ENCODE data around the gene CGB1. TPM values are rescaled to one million over a fixed set of nuclear protein-coding genes. Genes with fewer than 3 reads are reported as not detected.
"Not testable (repeated sequence)": the region's sequence is repeated elsewhere in the genome, so short reads cannot be mapped to it uniquely, and the experiment has no call there.

CGB1 gene
- total RNA-seq (2022) = not detected in 2 replicates
- not detected for Bru-seq, nascent RNA
- BruChase-seq, experiment 1, labeled RNA remaining after a 6-hour chase = not detected
- not detected for BruChase-seq, experiment 2, labeled RNA remaining after a 2-hour chase
- long read RNA-seq = 0 reads

GRCh38 chr19:49036815-49037214, at the start of gene CGB1:
TSS of gene CGB1 (minus strand) at chr19:49036895. CDS start at chr19:49036711, 184 bp downstream.
- H3K4me3 Mint-ChIP-seq (ENCODE audit: low read depth, unreplicated experiment); DNase-seq; intact Hi-C loops (cut with micrococcal nuclease; ENCODE audit: unreplicated experiment); H3K27ac Mint-ChIP-seq (ENCODE audit: unreplicated experiment); H3K9me3 Mint-ChIP-seq (ENCODE audit: low read depth, unreplicated experiment); BruUV-seq (replicated peaks); H3K27me3 Mint-ChIP-seq (ENCODE audit: unreplicated experiment); CTCF ChIA-PET: not testable (repeated sequence)
- Mint-ChIP-seq H3K36me3 (ENCODE audit: insufficient read depth, unreplicated experiment) (peaks cover 22% of the 10 kb centered on the region), H3K4me1 (ENCODE audit: low read depth, unreplicated experiment) (peaks cover 15% of the 10 kb centered on the region)
- TF ChIP-seq CTCF (IDR thresholded peaks at IDR 0.05; ENCODE audit: unreplicated experiment) = peak; percentile 86

GRCh38 chr19:49086296-49086695, 49.6 kb upstream of the CGB1 start:
- CTCF ChIA-PET = interaction anchor here (0.5 to 1.1 kb wide), 3 partner anchors 13 to 113 kb away, joined by 6 to 7 read pairs (median 6); no protein-coding TSS in a partner anchor
- Mint-ChIP-seq H3K4me3 (ENCODE audit: low read depth, unreplicated experiment) (peak overlapping the region; percentile 92), H3K36me3 (ENCODE audit: insufficient read depth, unreplicated experiment) (peaks cover 68% of the 10 kb centered on the region), H3K27me3 (ENCODE audit: unreplicated experiment) (no peaks in the 10 kb centered on the region), H3K9me3 (ENCODE audit: low read depth, unreplicated experiment) (no peaks in the 10 kb centered on the region), H3K27ac (ENCODE audit: unreplicated experiment) (peak overlapping the region; percentile 93), H3K4me1 (ENCODE audit: low read depth, unreplicated experiment) (peaks cover 30% of the 10 kb centered on the region)
- no peak for TF ChIP-seq CTCF (IDR thresholded peaks at IDR 0.05; ENCODE audit: unreplicated experiment)
- no TSS peak for BruUV-seq (replicated peaks)
- intact Hi-C loops (cut with micrococcal nuclease; ENCODE audit: unreplicated experiment) = no loop called here
- no peak for DNase-seq

GRCh38 chr19:49085868-49086232, 49.2 kb upstream of the CGB1 start:
- Mint-ChIP-seq H3K36me3 (ENCODE audit: insufficient read depth, unreplicated experiment) (peaks cover 63% of the 10 kb centered on the region), H3K27me3 (ENCODE audit: unreplicated experiment) (no peaks in the 10 kb centered on the region), H3K9me3 (ENCODE audit: low read depth, unreplicated experiment) (no peaks in the 10 kb centered on the region), H3K4me1 (ENCODE audit: low read depth, unreplicated experiment) (peaks cover 30% of the 10 kb centered on the region), H3K4me3 (ENCODE audit: low read depth, unreplicated experiment) (peak overlapping the region; percentile 92), H3K27ac (ENCODE audit: unreplicated experiment) (peak overlapping the region; percentile 93)
- CTCF ChIA-PET = interaction anchor here (0.5 kb wide), 1 partner anchor 107 kb away, joined by 6 read pairs; no protein-coding TSS in a partner anchor
- DNase-seq = no peak
- BruUV-seq (replicated peaks) = no TSS peak
- TF ChIP-seq CTCF (IDR thresholded peaks at IDR 0.05; ENCODE audit: unreplicated experiment) = no peak
- intact Hi-C loops (cut with micrococcal nuclease; ENCODE audit: unreplicated experiment) = no loop called here

GRCh38 chr19:49085020-49085867, 48.5 kb upstream of the CGB1 start, which contains the start of gene SNRNP70:
TSS of gene SNRNP70 (plus strand) at chr19:49085451. CDS start at chr19:49086415, 964 bp downstream.
- peak within 1 kb of the TSS; percentile 92 for H3K4me3 Mint-ChIP-seq (ENCODE audit: low read depth, unreplicated experiment)
- peak; percentile 100 for DNase-seq
- CTCF ChIA-PET = no interaction called here
- H3K27me3 Mint-ChIP-seq (ENCODE audit: unreplicated experiment) = no peaks in the 10 kb centered on the region
- BruUV-seq (replicated peaks) = no TSS peak
- intact Hi-C loops (cut with micrococcal nuclease; ENCODE audit: unreplicated experiment) = no loop called here
- peaks cover 57% of the 10 kb centered on the region for H3K36me3 Mint-ChIP-seq (ENCODE audit: insufficient read depth, unreplicated experiment)
- H3K9me3 Mint-ChIP-seq (ENCODE audit: low read depth, unreplicated experiment) = no peaks in the 10 kb centered on the region
- H3K27ac Mint-ChIP-seq (ENCODE audit: unreplicated experiment) = peak within 1 kb of the TSS; percentile 93
- peaks cover 30% of the 10 kb centered on the region for H3K4me1 Mint-ChIP-seq (ENCODE audit: low read depth, unreplicated experiment)
- TF ChIP-seq CTCF (IDR thresholded peaks at IDR 0.05; ENCODE audit: unreplicated experiment) = no peak

Measured in Calu3 (cell line).